Measurements from ENCODE around the gene VWC2L. TPM values are rescaled to one million over a fixed set of nuclear protein-coding genes. Genes with fewer than 3 reads are reported as not detected.

VWC2L gene
- total RNA-seq, 1 experiment from 2014 or later, result not detected

DNA sequence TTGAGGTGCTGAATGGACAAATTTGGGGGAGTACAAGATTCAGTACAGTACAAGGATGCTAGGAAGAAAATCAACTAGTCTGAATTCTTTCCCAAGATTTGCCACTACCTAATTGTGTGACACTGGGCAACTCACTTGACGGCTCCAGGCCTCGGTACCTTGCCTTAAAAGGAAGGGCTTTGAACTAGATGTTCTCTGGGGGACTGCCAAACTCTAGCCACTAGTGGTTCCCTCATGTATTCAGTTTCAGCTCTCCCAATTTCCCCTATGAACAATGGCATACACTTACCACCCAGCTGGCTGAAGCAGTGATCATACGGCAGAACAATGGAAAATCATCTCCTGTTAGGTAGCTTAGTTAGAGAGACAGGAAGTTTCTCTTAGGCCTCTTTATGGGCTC is 73.4 kb downstream of the VWC2L start:
- intact Hi-C loops (cut with micrococcal nuclease; ENCODE audit: unreplicated experiment), result no loop called here
- no TSS peak for BruUV-seq (replicated peaks)
- H3K4me1 ChIP-seq (replicated peaks; ENCODE audit: insufficient read depth), result no peaks in the 10 kb centered on the region
- H3K9me2 ChIP-seq (ENCODE audit: insufficient read depth), result no peaks in the 10 kb centered on the region
- H3K79me2 ChIP-seq (ENCODE audit: low read depth), result no peaks in the 10 kb centered on the region
- no peaks in the 10 kb centered on the region for H3K9me3 ChIP-seq (ENCODE audit: insufficient read depth, low read depth)
- no peaks in the 10 kb centered on the region for H3F3A ChIP-seq (ENCODE audit: insufficient read depth, low read depth)
- H4K20me1 ChIP-seq (ENCODE audit: insufficient read depth), result no peaks in the 10 kb centered on the region; the same call in 1 of the 2 replicates
- no peaks in the 10 kb centered on the region for H3K36me3 ChIP-seq (ENCODE audit: low read depth)
- DNase-seq, result no peak
- H3K27ac ChIP-seq, result no peak overlapping the region
- no peak overlapping the region for H3K4me2 ChIP-seq
- H3K4me3 ChIP-seq, result no peak overlapping the region
- POLR2A ChIA-PET (ENCODE audit: unreplicated experiment), result no interaction called here
- H3K27me3 ChIP-seq (ENCODE audit: insufficient read depth, low read depth), result no peaks in the 10 kb centered on the region
- CTCF ChIA-PET, result no interaction called here
- no peak for TF ChIP-seq CTCF (conservative IDR thresholded peaks at IDR 0.05)
- no peak for TF ChIP-seq EZH2 (IDR thresholded peaks at IDR 0.05; ENCODE audit: low read depth)
- H2AFZ ChIP-seq, result no peak overlapping the region

DNA sequence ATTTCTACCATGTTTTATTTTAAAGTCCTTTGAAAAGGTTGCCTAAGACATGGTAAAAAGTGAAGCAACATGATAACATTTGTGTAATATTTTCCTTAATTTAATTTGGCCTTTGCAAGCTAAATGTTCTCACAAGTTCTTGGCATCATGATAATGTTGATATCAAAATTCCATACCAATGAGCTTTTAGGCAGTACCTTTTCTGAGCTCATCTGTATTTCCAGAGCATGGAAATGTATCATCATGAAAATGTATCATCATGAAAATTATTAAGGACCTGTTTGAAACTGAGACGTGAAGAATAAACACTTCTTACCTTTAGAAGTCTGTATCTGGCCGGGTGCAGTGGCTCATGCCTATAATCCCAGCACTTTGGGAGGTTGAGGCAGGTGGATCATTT is 73.8 kb downstream of the VWC2L start:
- Histone ChIP-seq H3K4me2 (no peak overlapping the region), H3K27me3 (ENCODE audit: insufficient read depth, low read depth) (no peaks in the 10 kb centered on the region), H3K4me1 (replicated peaks; ENCODE audit: insufficient read depth) (no peaks in the 10 kb centered on the region), H3K79me2 (ENCODE audit: low read depth) (no peaks in the 10 kb centered on the region), H3F3A (ENCODE audit: insufficient read depth, low read depth) (no peaks in the 10 kb centered on the region), H3K9me2 (ENCODE audit: insufficient read depth) (no peaks in the 10 kb centered on the region), H3K27ac (no peak overlapping the region), H3K4me3 (no peak overlapping the region), H3K9me3 (ENCODE audit: insufficient read depth, low read depth) (no peaks in the 10 kb centered on the region), H2AFZ (no peak overlapping the region), H4K20me1 (ENCODE audit: insufficient read depth) (no peaks in the 10 kb centered on the region; the same call in 1 of the 2 replicates), H3K36me3 (ENCODE audit: low read depth) (no peaks in the 10 kb centered on the region)
- ChIA-PET POLR2A (ENCODE audit: unreplicated experiment) (no interaction called here), CTCF (no interaction called here)
- no TSS peak for BruUV-seq (replicated peaks)
- intact Hi-C loops (cut with micrococcal nuclease; ENCODE audit: unreplicated experiment), result no loop called here
- no peak for DNase-seq
- TF ChIP-seq EZH2 (IDR thresholded peaks at IDR 0.05; ENCODE audit: low read depth) (no peak), CTCF (conservative IDR thresholded peaks at IDR 0.05) (no peak)

- no peaks in the 10 kb centered on the region for H3F3A ChIP-seq (ENCODE audit: insufficient read depth, low read depth)
Measured at GRCh38 chr2:214489181-214489580, 78.3 kb downstream of the VWC2L start.

More at GRCh38 chr2:214489181-214489580, 78.3 kb downstream of the VWC2L start:
- no peaks in the 10 kb centered on the region for H3K4me1 ChIP-seq (replicated peaks; ENCODE audit: insufficient read depth)
- no peak for TF ChIP-seq EZH2 (IDR thresholded peaks at IDR 0.05; ENCODE audit: low read depth)
- no peak for TF ChIP-seq CTCF (conservative IDR thresholded peaks at IDR 0.05)
- intact Hi-C loops (cut with micrococcal nuclease; ENCODE audit: unreplicated experiment), result no loop called here
- H3K27me3 ChIP-seq (ENCODE audit: insufficient read depth, low read depth), result no peaks in the 10 kb centered on the region
- H3K36me3 ChIP-seq (ENCODE audit: low read depth), result no peaks in the 10 kb centered on the region
- no peak overlapping the region for H3K27ac ChIP-seq
- POLR2A ChIA-PET (ENCODE audit: unreplicated experiment), result no interaction called here
- H4K20me1 ChIP-seq (ENCODE audit: insufficient read depth), result no peaks in the 10 kb centered on the region
- no peaks in the 10 kb centered on the region for H3K9me3 ChIP-seq (ENCODE audit: insufficient read depth, low read depth)
- no peak overlapping the region for H3K4me3 ChIP-seq
- no peaks in the 10 kb centered on the region for H3K9me2 ChIP-seq (ENCODE audit: insufficient read depth)
- CTCF ChIA-PET, result no interaction called here
- DNase-seq, result no peak
- no peak overlapping the region for H3K4me2 ChIP-seq
- no TSS peak for BruUV-seq (replicated peaks)
- H2AFZ ChIP-seq, result no peak overlapping the region
- no peaks in the 10 kb centered on the region for H3K79me2 ChIP-seq (ENCODE audit: low read depth)
